Measurements from ENCODE around the gene NDUFA1.

Gene NDUFA1

DNA sequence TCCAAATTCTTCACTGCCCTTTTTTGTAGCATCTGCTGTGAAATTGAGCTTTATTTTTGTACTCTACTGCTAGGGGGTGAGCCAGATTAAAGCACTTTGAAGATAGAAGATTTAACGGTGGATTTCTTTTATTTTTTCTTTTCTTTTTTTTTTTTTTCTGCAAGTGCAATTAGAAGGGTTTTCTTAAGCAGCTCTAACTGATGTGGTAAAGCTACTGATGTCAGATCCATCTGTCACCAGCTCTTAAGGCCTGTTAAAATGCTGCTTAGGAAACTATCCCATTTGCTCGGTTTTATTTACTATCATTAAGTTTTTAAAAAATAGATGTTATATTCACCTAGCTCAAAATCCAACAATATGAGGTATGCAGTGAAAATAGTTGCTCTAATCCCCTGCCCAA, 7.1 kb downstream of the NDUFA1 start:
- no peaks in the 10 kb centered on the region for H3K79me2 ChIP-seq (ENCODE audit: insufficient read depth, low read length)
- no peak overlapping the region for H3K4me3 ChIP-seq (ENCODE audit: low read depth, low read length, poor library complexity, severe bottlenecking)
- no peaks in the 10 kb centered on the region for H3K9me2 ChIP-seq (ENCODE audit: low read depth, low read length)
- no peaks in the 10 kb centered on the region for H3K9me3 ChIP-seq (ENCODE audit: low read length)
- H3K9ac ChIP-seq (ENCODE audit: low read length), result no peak overlapping the region
- no peaks in the 10 kb centered on the region for H3K27me3 ChIP-seq (ENCODE audit: insufficient read depth, low read length)
- no peaks in the 10 kb centered on the region for H4K20me1 ChIP-seq (ENCODE audit: insufficient read depth, low read length)
- peaks cover 10% of the 10 kb centered on the region for H3K4me1 ChIP-seq (ENCODE audit: insufficient read depth, low read length, severe bottlenecking)
- peaks cover 18% of the 10 kb centered on the region for H3K36me3 ChIP-seq (ENCODE audit: insufficient read depth, low read length)
- no peak overlapping the region for H3K4me2 ChIP-seq (ENCODE audit: low read length)
- H2AFZ ChIP-seq (ENCODE audit: low read length), result no peak overlapping the region
- no peak for TF ChIP-seq EZH2 (IDR thresholded peaks at IDR 0.05; ENCODE audit: borderline replicate concordance, low read length)
- TF ChIP-seq, protein P1, sequence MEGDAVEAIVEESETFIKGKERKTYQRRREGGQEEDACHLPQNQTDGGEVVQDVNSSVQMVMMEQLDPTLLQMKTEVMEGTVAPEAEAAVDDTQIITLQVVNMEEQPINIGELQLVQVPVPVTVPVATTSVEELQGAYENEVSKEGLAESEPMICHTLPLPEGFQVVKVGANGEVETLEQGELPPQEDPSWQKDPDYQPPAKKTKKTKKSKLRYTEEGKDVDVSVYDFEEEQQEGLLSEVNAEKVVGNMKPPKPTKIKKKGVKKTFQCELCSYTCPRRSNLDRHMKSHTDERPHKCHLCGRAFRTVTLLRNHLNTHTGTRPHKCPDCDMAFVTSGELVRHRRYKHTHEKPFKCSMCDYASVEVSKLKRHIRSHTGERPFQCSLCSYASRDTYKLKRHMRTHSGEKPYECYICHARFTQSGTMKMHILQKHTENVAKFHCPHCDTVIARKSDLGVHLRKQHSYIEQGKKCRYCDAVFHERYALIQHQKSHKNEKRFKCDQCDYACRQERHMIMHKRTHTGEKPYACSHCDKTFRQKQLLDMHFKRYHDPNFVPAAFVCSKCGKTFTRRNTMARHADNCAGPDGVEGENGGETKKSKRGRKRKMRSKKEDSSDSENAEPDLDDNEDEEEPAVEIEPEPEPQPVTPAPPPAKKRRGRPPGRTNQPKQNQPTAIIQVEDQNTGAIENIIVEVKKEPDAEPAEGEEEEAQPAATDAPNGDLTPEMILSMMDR (IDR thresholded peaks at IDR 0.05; ENCODE audit: low read length), result no peak
- H3F3A ChIP-seq (ENCODE audit: insufficient read depth, low read length), result no peaks in the 10 kb centered on the region
- H3K27ac ChIP-seq (ENCODE audit: low read depth, low read length, poor library complexity, severe bottlenecking), result no peak overlapping the region

DNA sequence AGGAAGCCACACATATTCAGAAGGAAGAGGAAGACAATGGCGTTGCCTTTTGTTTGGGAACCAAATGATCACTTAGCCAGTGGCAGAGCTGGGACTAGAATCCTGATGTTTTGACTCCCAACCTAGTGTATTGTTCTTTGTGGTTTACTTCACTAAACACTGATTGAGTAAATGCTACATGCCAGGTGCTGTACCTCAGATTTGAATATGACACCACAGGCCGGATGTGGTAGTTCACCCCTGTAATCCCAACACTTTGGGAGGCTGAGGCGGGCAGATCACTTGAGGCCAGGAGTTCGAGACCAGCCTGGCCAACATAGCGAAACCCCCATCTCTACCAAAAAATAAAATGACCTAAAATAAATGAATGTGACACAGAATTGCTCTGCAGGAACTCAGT, 8.4 kb downstream of the NDUFA1 start:
- H3K27me3 ChIP-seq (ENCODE audit: insufficient read depth, low read length), result no peaks in the 10 kb centered on the region
- H3F3A ChIP-seq (ENCODE audit: insufficient read depth, low read length), result no peaks in the 10 kb centered on the region
- TF ChIP-seq EZH2 (IDR thresholded peaks at IDR 0.05; ENCODE audit: borderline replicate concordance, low read length), result no peak
- TF ChIP-seq, protein P1 (IDR thresholded peaks at IDR 0.05; ENCODE audit: low read length), result no peak
- no peak overlapping the region for H3K9ac ChIP-seq (ENCODE audit: low read length)
- peaks cover 10% of the 10 kb centered on the region for H3K4me1 ChIP-seq (ENCODE audit: insufficient read depth, low read length, severe bottlenecking)
- H4K20me1 ChIP-seq (ENCODE audit: insufficient read depth, low read length), result no peaks in the 10 kb centered on the region
- no peaks in the 10 kb centered on the region for H3K9me3 ChIP-seq (ENCODE audit: low read length)
- no peaks in the 10 kb centered on the region for H3K79me2 ChIP-seq (ENCODE audit: insufficient read depth, low read length)
- H3K4me3 ChIP-seq (ENCODE audit: low read depth, low read length, poor library complexity, severe bottlenecking), result no peak overlapping the region
- no peak overlapping the region for H2AFZ ChIP-seq (ENCODE audit: low read length)
- H3K36me3 ChIP-seq (ENCODE audit: insufficient read depth, low read length), result peaks cover 18% of the 10 kb centered on the region
- peak overlapping the region; percentile 25 for H3K27ac ChIP-seq (ENCODE audit: low read depth, low read length, poor library complexity, severe bottlenecking)
- H3K9me2 ChIP-seq (ENCODE audit: low read depth, low read length), result no peaks in the 10 kb centered on the region
- no peak overlapping the region for H3K4me2 ChIP-seq (ENCODE audit: low read length)

DNA sequence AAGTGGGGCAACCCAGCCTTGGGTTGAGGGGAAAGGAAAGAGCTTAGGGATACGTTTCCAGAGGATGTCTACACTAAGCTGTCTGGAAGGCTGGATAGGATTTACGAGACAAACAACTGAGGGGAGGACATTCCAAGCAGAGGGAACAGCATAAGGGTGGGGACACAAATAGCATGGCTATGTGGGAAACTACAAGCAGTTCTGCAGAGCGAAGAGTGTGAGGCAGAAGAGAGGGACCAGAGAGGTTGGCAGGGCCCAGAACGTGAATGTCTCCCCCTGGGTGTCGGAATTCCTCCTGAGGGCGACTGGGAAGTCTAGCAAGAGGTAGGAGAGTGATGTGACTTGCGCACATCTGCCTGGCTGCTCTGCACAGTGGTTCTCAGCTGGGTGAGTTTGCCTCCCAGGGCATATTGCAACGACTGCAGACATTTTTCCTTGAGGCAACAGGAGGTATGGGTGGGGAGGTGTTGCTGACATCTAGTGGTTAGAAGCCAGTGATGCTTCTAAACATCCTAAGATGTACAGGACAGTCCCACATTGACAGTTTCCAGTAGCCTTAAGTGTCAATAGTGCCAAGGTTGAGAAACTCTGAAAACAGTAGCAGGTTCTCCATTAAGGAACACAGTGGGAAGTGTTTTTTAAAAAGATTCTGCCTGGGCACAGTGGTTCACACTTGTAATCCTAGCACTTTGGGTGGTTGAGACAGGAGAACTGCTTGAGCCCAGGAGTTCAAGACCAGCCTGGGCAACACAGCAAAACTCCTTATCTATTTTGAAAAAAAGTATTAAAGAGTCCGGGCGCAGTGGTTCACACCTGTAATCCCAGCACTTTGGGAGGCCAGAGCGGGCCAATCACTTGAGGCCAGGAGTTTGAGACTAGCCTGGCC, 9.2 kb downstream of the NDUFA1 start:
- no peak overlapping the region; the same call in 1 of the 2 replicates for H3K4me2 ChIP-seq (ENCODE audit: low read length)
- H3K9ac ChIP-seq (ENCODE audit: low read length), result no peak overlapping the region

More for the DNA sequence above, 9.2 kb downstream of the NDUFA1 start:
- TF ChIP-seq, protein P1 (IDR thresholded peaks at IDR 0.05; ENCODE audit: low read length), result peak; percentile 57
- TF ChIP-seq EZH2 (IDR thresholded peaks at IDR 0.05; ENCODE audit: borderline replicate concordance, low read length), result no peak
- Histone ChIP-seq H3F3A (ENCODE audit: insufficient read depth, low read length) (no peaks in the 10 kb centered on the region), H2AFZ (ENCODE audit: low read length) (no peak overlapping the region), H3K27ac (ENCODE audit: low read depth, low read length, poor library complexity, severe bottlenecking) (no peak overlapping the region), H3K36me3 (ENCODE audit: insufficient read depth, low read length) (peaks cover 11% of the 10 kb centered on the region), H3K4me1 (ENCODE audit: insufficient read depth, low read length, severe bottlenecking) (peaks cover 10% of the 10 kb centered on the region), H3K4me3 (ENCODE audit: low read depth, low read length, poor library complexity, severe bottlenecking) (no peak overlapping the region), H3K9me3 (ENCODE audit: low read length) (no peaks in the 10 kb centered on the region), H3K9me2 (ENCODE audit: low read depth, low read length) (no peaks in the 10 kb centered on the region), H3K79me2 (ENCODE audit: insufficient read depth, low read length) (no peaks in the 10 kb centered on the region), H3K27me3 (ENCODE audit: insufficient read depth, low read length) (no peaks in the 10 kb centered on the region), H4K20me1 (ENCODE audit: insufficient read depth, low read length) (no peaks in the 10 kb centered on the region)
